Measurements from ENCODE around the gene LGR6.

The LGR6 gene

GRCh38 chr1:202279806-202280205, 86.2 kb downstream of the LGR6 start:
- H3K4me3 ChIP-seq (ENCODE audit: low read length): no peak overlapping the region
- DNase-seq (ENCODE audit: low read depth): no peak
- TF ChIP-seq, protein P1, sequence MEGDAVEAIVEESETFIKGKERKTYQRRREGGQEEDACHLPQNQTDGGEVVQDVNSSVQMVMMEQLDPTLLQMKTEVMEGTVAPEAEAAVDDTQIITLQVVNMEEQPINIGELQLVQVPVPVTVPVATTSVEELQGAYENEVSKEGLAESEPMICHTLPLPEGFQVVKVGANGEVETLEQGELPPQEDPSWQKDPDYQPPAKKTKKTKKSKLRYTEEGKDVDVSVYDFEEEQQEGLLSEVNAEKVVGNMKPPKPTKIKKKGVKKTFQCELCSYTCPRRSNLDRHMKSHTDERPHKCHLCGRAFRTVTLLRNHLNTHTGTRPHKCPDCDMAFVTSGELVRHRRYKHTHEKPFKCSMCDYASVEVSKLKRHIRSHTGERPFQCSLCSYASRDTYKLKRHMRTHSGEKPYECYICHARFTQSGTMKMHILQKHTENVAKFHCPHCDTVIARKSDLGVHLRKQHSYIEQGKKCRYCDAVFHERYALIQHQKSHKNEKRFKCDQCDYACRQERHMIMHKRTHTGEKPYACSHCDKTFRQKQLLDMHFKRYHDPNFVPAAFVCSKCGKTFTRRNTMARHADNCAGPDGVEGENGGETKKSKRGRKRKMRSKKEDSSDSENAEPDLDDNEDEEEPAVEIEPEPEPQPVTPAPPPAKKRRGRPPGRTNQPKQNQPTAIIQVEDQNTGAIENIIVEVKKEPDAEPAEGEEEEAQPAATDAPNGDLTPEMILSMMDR (conservative IDR thresholded peaks at IDR 0.05; ENCODE audit: low read length): no peak

DNA sequence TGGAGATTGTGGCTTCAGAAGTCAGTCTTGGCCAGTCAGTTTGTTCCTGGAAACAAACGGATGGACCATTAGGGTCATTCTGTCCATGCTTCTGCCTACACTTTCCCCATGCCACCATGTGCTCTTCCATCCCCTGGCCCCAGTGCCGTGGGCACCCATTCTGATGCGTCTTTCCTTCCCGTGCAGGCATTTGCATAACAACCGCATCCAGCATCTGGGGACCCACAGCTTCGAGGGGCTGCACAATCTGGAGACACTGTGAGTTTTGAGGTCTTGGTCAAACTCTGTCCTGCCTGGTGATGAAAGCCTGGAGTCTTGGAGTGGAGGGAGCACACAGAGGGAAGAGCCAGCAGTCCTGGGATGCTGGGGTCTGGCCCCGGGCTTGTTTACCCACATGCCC, 87.0 kb downstream of the LGR6 start:
- no peak for DNase-seq (ENCODE audit: low read depth)
- TF ChIP-seq, protein P1 (conservative IDR thresholded peaks at IDR 0.05; ENCODE audit: low read length): no peak

GRCh38 chr1:202281316-202282024, 87.9 kb downstream of the LGR6 start:
- DNase-seq (ENCODE audit: low read depth): peak; percentile 75
- H3K4me3 ChIP-seq (ENCODE audit: low read length): no peak overlapping the region
- TF ChIP-seq, protein P1 (conservative IDR thresholded peaks at IDR 0.05; ENCODE audit: low read length): no peak

More for the DNA sequence above, 87.0 kb downstream of the LGR6 start:
- H3K4me3 ChIP-seq (ENCODE audit: low read length): no peak overlapping the region

DNA sequence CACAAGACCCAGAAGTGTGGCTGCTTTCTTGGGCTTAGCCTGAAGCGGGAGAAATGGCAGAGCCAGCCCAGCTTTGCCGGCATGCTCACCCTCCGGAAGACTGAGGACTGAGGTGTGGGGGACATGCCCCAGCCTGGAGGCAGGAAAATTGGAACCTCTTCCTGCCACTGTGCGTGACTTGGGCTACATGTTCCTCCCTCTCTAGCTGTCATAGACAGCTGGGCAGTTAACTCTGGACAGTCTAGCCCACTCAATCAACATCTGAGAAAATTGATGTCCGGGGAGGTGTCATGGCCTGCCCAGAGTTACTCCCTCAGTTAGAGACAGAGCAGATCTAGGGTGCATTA, 88.4 kb downstream of the LGR6 start:
- no peak for DNase-seq (ENCODE audit: low read depth)
- TF ChIP-seq, protein P1 (conservative IDR thresholded peaks at IDR 0.05; ENCODE audit: low read length): no peak

GRCh38 chr1:202282596-202283283, 89.1 kb downstream of the LGR6 start:
- peak; percentile 29 for DNase-seq (ENCODE audit: low read depth)
- TF ChIP-seq, protein P1 (conservative IDR thresholded peaks at IDR 0.05; ENCODE audit: low read length): no peak
- H3K4me3 ChIP-seq (ENCODE audit: low read length): no peak overlapping the region

More for the DNA sequence above, 88.4 kb downstream of the LGR6 start:
- H3K4me3 ChIP-seq (ENCODE audit: low read length): no peak overlapping the region

DNA sequence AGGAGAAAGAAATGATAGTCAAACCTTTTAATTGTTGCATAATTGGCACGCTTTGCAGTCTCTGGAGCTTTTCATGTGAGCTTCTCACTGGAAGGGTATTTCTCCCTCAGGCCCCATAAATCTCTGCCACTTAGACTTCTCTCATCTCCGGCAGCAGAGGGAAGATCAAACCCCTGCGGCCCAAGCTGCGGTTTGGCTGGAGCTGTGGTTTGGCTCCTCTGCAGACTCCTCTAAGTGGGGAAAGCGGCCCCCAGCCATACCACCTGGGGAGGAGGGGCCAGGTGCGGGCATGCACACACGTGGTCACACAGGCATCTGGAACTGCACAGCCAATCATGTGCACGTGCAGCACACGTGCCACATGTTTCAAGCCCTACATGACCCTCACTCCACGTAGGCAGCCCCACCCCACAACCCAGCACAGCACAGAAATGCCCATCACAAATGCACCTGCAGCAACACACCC, 89.8 kb downstream of the LGR6 start:
- no peak overlapping the region for H3K4me3 ChIP-seq (ENCODE audit: low read length)
- DNase-seq (ENCODE audit: low read depth): peak; percentile 93
- TF ChIP-seq, protein P1 (conservative IDR thresholded peaks at IDR 0.05; ENCODE audit: low read length): no peak

- TF ChIP-seq, protein P1 (conservative IDR thresholded peaks at IDR 0.05; ENCODE audit: low read length): no peak
- DNase-seq (ENCODE audit: low read depth): peak; percentile 86
- H3K4me3 ChIP-seq (ENCODE audit: low read length): no peak overlapping the region
Measured at GRCh38 chr1:202283991-202284390, 90.4 kb downstream of the LGR6 start.

Data from AG10803 (cell line).